ENCODE results near the gene BICDL2.

DNA sequence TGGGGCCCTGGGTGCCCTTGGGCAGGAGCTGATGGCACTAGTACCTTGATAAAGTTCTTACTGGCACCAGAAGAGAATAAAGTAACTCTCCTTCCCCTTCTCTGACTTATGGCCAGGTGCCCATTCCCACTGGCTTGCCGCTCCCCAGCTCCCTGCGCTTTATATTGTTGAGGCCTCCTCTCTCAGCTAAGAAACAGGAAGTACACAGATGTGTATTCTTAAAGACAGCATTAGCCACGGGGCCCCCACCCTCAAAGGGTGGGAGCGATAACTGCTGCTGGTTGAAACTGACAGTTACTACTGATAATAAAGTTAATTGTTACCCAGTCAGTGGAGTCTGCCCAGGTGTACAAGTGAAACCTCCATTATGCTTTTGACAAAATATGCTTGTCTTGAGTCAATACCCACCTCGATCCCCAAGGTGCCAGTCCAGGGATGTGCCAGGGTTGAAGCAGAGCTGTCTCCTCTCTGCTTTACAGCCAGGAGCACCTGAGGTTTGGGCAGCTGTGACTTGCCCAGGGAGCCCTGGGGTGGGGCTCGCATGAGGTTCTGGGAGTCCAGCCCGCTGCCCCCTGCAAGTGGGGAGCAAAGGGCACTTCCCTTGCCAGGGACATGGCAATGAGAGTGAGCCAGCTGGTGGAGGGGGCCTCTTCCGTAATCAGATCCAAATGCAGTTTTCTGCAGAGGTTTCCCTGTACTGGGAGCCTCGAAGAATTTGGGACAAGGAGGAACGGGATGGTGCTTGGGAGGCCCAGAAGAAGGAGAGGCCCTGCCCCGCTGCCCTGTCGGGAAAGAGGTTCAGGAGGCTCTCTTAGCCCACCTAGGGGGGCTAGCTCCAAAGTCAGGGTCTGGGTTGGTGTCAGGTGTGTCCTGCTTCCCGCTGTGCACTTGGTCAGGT, 29.4 kb downstream of the BICDL2 start:
- TF ChIP-seq, protein P1, sequence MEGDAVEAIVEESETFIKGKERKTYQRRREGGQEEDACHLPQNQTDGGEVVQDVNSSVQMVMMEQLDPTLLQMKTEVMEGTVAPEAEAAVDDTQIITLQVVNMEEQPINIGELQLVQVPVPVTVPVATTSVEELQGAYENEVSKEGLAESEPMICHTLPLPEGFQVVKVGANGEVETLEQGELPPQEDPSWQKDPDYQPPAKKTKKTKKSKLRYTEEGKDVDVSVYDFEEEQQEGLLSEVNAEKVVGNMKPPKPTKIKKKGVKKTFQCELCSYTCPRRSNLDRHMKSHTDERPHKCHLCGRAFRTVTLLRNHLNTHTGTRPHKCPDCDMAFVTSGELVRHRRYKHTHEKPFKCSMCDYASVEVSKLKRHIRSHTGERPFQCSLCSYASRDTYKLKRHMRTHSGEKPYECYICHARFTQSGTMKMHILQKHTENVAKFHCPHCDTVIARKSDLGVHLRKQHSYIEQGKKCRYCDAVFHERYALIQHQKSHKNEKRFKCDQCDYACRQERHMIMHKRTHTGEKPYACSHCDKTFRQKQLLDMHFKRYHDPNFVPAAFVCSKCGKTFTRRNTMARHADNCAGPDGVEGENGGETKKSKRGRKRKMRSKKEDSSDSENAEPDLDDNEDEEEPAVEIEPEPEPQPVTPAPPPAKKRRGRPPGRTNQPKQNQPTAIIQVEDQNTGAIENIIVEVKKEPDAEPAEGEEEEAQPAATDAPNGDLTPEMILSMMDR (IDR thresholded peaks at IDR 0.05): no peak
- TF ChIP-seq POLR2A (IDR thresholded peaks at IDR 0.05): no peak

Measured in testis (tissue), 2 donors.